Measurements from ENCODE around the gene AUTS2.

AUTS2 gene

GRCh38 chr7:69736126-69736810, 138.0 kb downstream of the AUTS2 start:
- Histone ChIP-seq H3K27me3 (ENCODE audit: insufficient read depth, low read length) (no peaks in the 10 kb centered on the region), H3K4me1 (ENCODE audit: insufficient read depth, low read length) (peaks cover 63% of the 10 kb centered on the region), H3K4me3 (ENCODE audit: low read length) (no peak overlapping the region), H3K27ac (ENCODE audit: low read depth, low read length) (no peak overlapping the region), H3K36me3 (ENCODE audit: insufficient read depth, low read length) (no peaks in the 10 kb centered on the region), H3K9ac (ENCODE audit: low read depth, low read length) (no peak overlapping the region), H3K9me3 (ENCODE audit: insufficient read depth, low read depth, low read length) (no peaks in the 10 kb centered on the region)
- WGBS = 87% methylated on average over 3 of the region's 3 CpGs

GRCh38 chr7:69738396-69738951, 140.2 kb downstream of the AUTS2 start:
- H3K4me1 ChIP-seq (ENCODE audit: insufficient read depth, low read length) = peaks cover 41% of the 10 kb centered on the region
- H3K36me3 ChIP-seq (ENCODE audit: insufficient read depth, low read length) = no peaks in the 10 kb centered on the region
- 23% methylated on average over 4 of the region's 4 CpGs for WGBS

GRCh38 chr7:69739190-69739589, 140.9 kb downstream of the AUTS2 start:
- Histone ChIP-seq H3K27me3 (ENCODE audit: insufficient read depth, low read length) (no peaks in the 10 kb centered on the region), H3K9me3 (ENCODE audit: insufficient read depth, low read depth, low read length) (no peaks in the 10 kb centered on the region), H3K4me1 (ENCODE audit: insufficient read depth, low read length) (peaks cover 41% of the 10 kb centered on the region), H3K27ac (ENCODE audit: low read depth, low read length) (no peak overlapping the region), H3K9ac (ENCODE audit: low read depth, low read length) (no peak overlapping the region), H3K36me3 (ENCODE audit: insufficient read depth, low read length) (no peaks in the 10 kb centered on the region), H3K4me3 (ENCODE audit: low read length) (no peak overlapping the region)
- WGBS = 91% methylated on average over 1 of the region's 1 CpG

More at GRCh38 chr7:69738396-69738951, 140.2 kb downstream of the AUTS2 start:
- H3K9me3 ChIP-seq (ENCODE audit: insufficient read depth, low read depth, low read length) = no peaks in the 10 kb centered on the region
- H3K27me3 ChIP-seq (ENCODE audit: insufficient read depth, low read length) = no peaks in the 10 kb centered on the region
- peak overlapping the region; percentile 74; the same call in 1 of the 2 replicates for H3K27ac ChIP-seq (ENCODE audit: low read depth, low read length)
- no peak overlapping the region for H3K4me3 ChIP-seq (ENCODE audit: low read length)
- no peak overlapping the region for H3K9ac ChIP-seq (ENCODE audit: low read depth, low read length)

GRCh38 chr7:69739931-69740431, 141.7 kb downstream of the AUTS2 start:
- Histone ChIP-seq H3K4me1 (ENCODE audit: insufficient read depth, low read length) (peaks cover 48% of the 10 kb centered on the region), H3K9ac (ENCODE audit: low read depth, low read length) (no peak overlapping the region), H3K9me3 (ENCODE audit: insufficient read depth, low read depth, low read length) (no peaks in the 10 kb centered on the region), H3K27ac (ENCODE audit: low read depth, low read length) (no peak overlapping the region), H3K4me3 (ENCODE audit: low read length) (no peak overlapping the region), H3K36me3 (ENCODE audit: insufficient read depth, low read length) (no peaks in the 10 kb centered on the region), H3K27me3 (ENCODE audit: insufficient read depth, low read length) (no peaks in the 10 kb centered on the region)
- 85% methylated on average over 4 of the region's 4 CpGs for WGBS

GRCh38 chr7:69742237-69742636, 144.0 kb downstream of the AUTS2 start:
- H3K27ac ChIP-seq (ENCODE audit: low read depth, low read length) = no peak overlapping the region
- no peak overlapping the region for H3K4me3 ChIP-seq (ENCODE audit: low read length)
- H3K4me1 ChIP-seq (ENCODE audit: insufficient read depth, low read length) = peaks cover 39% of the 10 kb centered on the region
- no peaks in the 10 kb centered on the region for H3K27me3 ChIP-seq (ENCODE audit: insufficient read depth, low read length)
- H3K9me3 ChIP-seq (ENCODE audit: insufficient read depth, low read depth, low read length) = no peaks in the 10 kb centered on the region
- no peaks in the 10 kb centered on the region for H3K36me3 ChIP-seq (ENCODE audit: insufficient read depth, low read length)
- H3K9ac ChIP-seq (ENCODE audit: low read depth, low read length) = no peak overlapping the region
- 88% methylated on average over 1 of the region's 1 CpG for WGBS

- 90% methylated on average over 2 of the region's 2 CpGs for WGBS
- Histone ChIP-seq H3K27ac (ENCODE audit: low read depth, low read length) (no peak overlapping the region), H3K9ac (ENCODE audit: low read depth, low read length) (no peak overlapping the region), H3K27me3 (ENCODE audit: insufficient read depth, low read length) (no peaks in the 10 kb centered on the region), H3K9me3 (ENCODE audit: insufficient read depth, low read depth, low read length) (no peaks in the 10 kb centered on the region), H3K4me3 (ENCODE audit: low read length) (no peak overlapping the region), H3K36me3 (ENCODE audit: insufficient read depth, low read length) (no peaks in the 10 kb centered on the region), H3K4me1 (ENCODE audit: insufficient read depth, low read length) (peaks cover 27% of the 10 kb centered on the region)
These were observed 145.2 kb downstream of the AUTS2 start for GRCh38 chr7:69743436-69743835.

- Histone ChIP-seq H3K4me1 (ENCODE audit: insufficient read depth, low read length) (peaks cover 24% of the 10 kb centered on the region), H3K9me3 (ENCODE audit: insufficient read depth, low read depth, low read length) (no peaks in the 10 kb centered on the region), H3K36me3 (ENCODE audit: insufficient read depth, low read length) (no peaks in the 10 kb centered on the region), H3K4me3 (ENCODE audit: low read length) (no peak overlapping the region), H3K27me3 (ENCODE audit: insufficient read depth, low read length) (no peaks in the 10 kb centered on the region), H3K9ac (ENCODE audit: low read depth, low read length) (no peak overlapping the region), H3K27ac (ENCODE audit: low read depth, low read length) (no peak overlapping the region)
- 93% methylated on average over 4 of the region's 4 CpGs for WGBS
These were observed 145.8 kb downstream of the AUTS2 start for GRCh38 chr7:69744026-69744425.

GRCh38 chr7:69746383-69746782, 148.1 kb downstream of the AUTS2 start:
- no peak overlapping the region for H3K27ac ChIP-seq (ENCODE audit: low read depth, low read length)
- H3K4me3 ChIP-seq (ENCODE audit: low read length) = no peak overlapping the region
- H3K9ac ChIP-seq (ENCODE audit: low read depth, low read length) = no peak overlapping the region
- H3K27me3 ChIP-seq (ENCODE audit: insufficient read depth, low read length) = no peaks in the 10 kb centered on the region
- H3K36me3 ChIP-seq (ENCODE audit: insufficient read depth, low read length) = no peaks in the 10 kb centered on the region
- 90% methylated on average over 3 of the region's 3 CpGs for WGBS
- H3K4me1 ChIP-seq (ENCODE audit: insufficient read depth, low read length) = peaks cover 22% of the 10 kb centered on the region; the same call in 1 of the 2 replicates
- H3K9me3 ChIP-seq (ENCODE audit: insufficient read depth, low read depth, low read length) = no peaks in the 10 kb centered on the region

GRCh38 chr7:69747144-69747543, 148.9 kb downstream of the AUTS2 start:
- Histone ChIP-seq H3K36me3 (ENCODE audit: insufficient read depth, low read length) (no peaks in the 10 kb centered on the region), H3K27me3 (ENCODE audit: insufficient read depth, low read length) (no peaks in the 10 kb centered on the region), H3K4me3 (ENCODE audit: low read length) (no peak overlapping the region), H3K9ac (ENCODE audit: low read depth, low read length) (no peak overlapping the region), H3K9me3 (ENCODE audit: insufficient read depth, low read depth, low read length) (no peaks in the 10 kb centered on the region), H3K27ac (ENCODE audit: low read depth, low read length) (no peak overlapping the region), H3K4me1 (ENCODE audit: insufficient read depth, low read length) (peaks cover 22% of the 10 kb centered on the region; the same call in 1 of the 2 replicates)
- WGBS = 94% methylated on average over 2 of the region's 2 CpGs

GRCh38 chr7:69748530-69748929, 150.3 kb downstream of the AUTS2 start:
- H3K9ac ChIP-seq (ENCODE audit: low read depth, low read length) = no peak overlapping the region
- no peaks in the 10 kb centered on the region for H3K27me3 ChIP-seq (ENCODE audit: insufficient read depth, low read length)
- H3K9me3 ChIP-seq (ENCODE audit: insufficient read depth, low read depth, low read length) = no peaks in the 10 kb centered on the region
- H3K36me3 ChIP-seq (ENCODE audit: insufficient read depth, low read length) = no peaks in the 10 kb centered on the region
- H3K27ac ChIP-seq (ENCODE audit: low read depth, low read length) = no peak overlapping the region
- peaks cover 22% of the 10 kb centered on the region; the same call in 1 of the 2 replicates for H3K4me1 ChIP-seq (ENCODE audit: insufficient read depth, low read length)
- no peak overlapping the region for H3K4me3 ChIP-seq (ENCODE audit: low read length)

GRCh38 chr7:69749372-69749979, 151.2 kb downstream of the AUTS2 start:
- Histone ChIP-seq H3K36me3 (ENCODE audit: insufficient read depth, low read length) (no peaks in the 10 kb centered on the region), H3K9ac (ENCODE audit: low read depth, low read length) (0 out of 2 replicates have a peak overlapping the region, but pooled peaks have one; percentile 1), H3K4me1 (ENCODE audit: insufficient read depth, low read length) (peaks cover 22% of the 10 kb centered on the region; the same call in 1 of the 2 replicates), H3K27ac (ENCODE audit: low read depth, low read length) (peak overlapping the region; percentile 39; the same call in 1 of the 2 replicates), H3K4me3 (ENCODE audit: low read length) (no peak overlapping the region), H3K27me3 (ENCODE audit: insufficient read depth, low read length) (no peaks in the 10 kb centered on the region), H3K9me3 (ENCODE audit: insufficient read depth, low read depth, low read length) (no peaks in the 10 kb centered on the region)
- 93% methylated on average over 7 of the region's 7 CpGs for WGBS
